Neural cell (in vitro differentiated cells): ENCODE results near the gene IL17RC.

Source experiments
- CTCF ChIP-seq: fragments of 450-650 bp; IDR thresholded peaks from 2 replicates; pipeline ENCODE4 v1.5.1; 2014; ENCODE audit warnings: antibody characterized with exemption, mild to moderate bottlenecking, moderate library complexity; ENCODE audit not compliant: poor library complexity, severe bottlenecking
- EP300 ChIP-seq: fragments of 450-650 bp; conservative IDR thresholded peaks from 2 replicates; pipeline ENCODE4 v1.6.1; 2014; ENCODE audit warnings: antibody characterized with exemption, mild to moderate bottlenecking, moderate library complexity; ENCODE audit not compliant: poor library complexity, severe bottlenecking
- POLR2AphosphoS5 ChIP-seq: IDR thresholded peaks from 2 replicates; pipeline ENCODE4 v1.6.1; 2012
- RAD21 ChIP-seq: fragments of 450-650 bp; conservative IDR thresholded peaks from 2 replicates; pipeline ENCODE4 v1.6.1; 2014; ENCODE audit warnings: antibody characterized with exemption, mild to moderate bottlenecking, moderate library complexity
- REST ChIP-seq: IDR thresholded peaks from 2 replicates; pipeline ENCODE4 v1.6.1; 2012; ENCODE audit warnings: borderline replicate concordance

- no peak for TF ChIP-seq POLR2AphosphoS5
- TF ChIP-seq CTCF = no peak
- TF ChIP-seq EP300 = no peak
- no peak for TF ChIP-seq REST
- no peak for TF ChIP-seq RAD21
Observed at GRCh38 chr3:9949626-9950025, 32.7 kb downstream of the IL17RC start.
